Ishikawa (cell line): ENCODE data around the gene CD99L2.

Experiments used
- CEBPB ChIP-seq: IDR thresholded peaks from 2 replicates; pipeline ENCODE4 v1.6.1; 2012
- MAX ChIP-seq: IDR thresholded peaks from 2 replicates; pipeline ENCODE4 v1.6.1; 2012
- NFIC ChIP-seq: IDR thresholded peaks from 2 replicates; pipeline ENCODE4 v1.6.1; 2012
- REST ChIP-seq: IDR thresholded peaks from 2 replicates; pipeline ENCODE4 v1.6.1; 2012; ENCODE audit warnings: low read depth, mild to moderate bottlenecking
- TAF1 ChIP-seq: IDR thresholded peaks from 2 replicates; pipeline ENCODE4 v1.6.1; 2012; ENCODE audit warnings: low read depth, mild to moderate bottlenecking
- YY1 ChIP-seq: IDR thresholded peaks from 2 replicates; pipeline ENCODE4 v1.6.1; 2012; ENCODE audit warnings: low read depth
- TF ChIP-seq, protein P1 (sequence below): IDR thresholded peaks from 2 replicates; pipeline ENCODE4 v1.6.1; 2012

DNA sequence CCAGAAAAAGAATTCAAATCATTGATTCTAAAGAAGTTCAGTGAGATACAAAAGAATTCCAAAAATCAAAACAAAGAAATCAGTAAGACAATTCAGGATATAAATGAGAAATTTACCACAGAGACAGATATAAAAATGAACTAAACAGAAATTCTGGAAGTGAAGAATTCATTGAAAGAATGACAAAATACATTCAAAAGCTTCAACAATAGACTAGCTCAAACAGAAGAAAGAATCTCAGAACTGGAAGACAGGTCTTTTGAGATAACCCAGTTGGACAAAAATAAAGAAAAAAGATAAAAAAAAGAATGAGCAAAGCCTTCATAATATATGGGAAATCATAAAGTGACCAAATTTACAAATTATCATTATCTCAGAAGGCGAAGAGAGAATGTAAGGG lies 41.7 kb downstream of the CD99L2 start:
- TF ChIP-seq MAX (no peak), NFIC (no peak), CEBPB (no peak), YY1 (no peak), REST (no peak), TAF1 (no peak)
- TF ChIP-seq, protein P1, sequence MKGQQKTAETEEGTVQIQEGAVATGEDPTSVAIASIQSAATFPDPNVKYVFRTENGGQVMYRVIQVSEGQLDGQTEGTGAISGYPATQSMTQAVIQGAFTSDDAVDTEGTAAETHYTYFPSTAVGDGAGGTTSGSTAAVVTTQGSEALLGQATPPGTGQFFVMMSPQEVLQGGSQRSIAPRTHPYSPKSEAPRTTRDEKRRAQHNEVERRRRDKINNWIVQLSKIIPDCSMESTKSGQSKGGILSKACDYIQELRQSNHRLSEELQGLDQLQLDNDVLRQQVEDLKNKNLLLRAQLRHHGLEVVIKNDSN, result no peak
